SK-N-SH (cell line): ENCODE measurements around the gene EEF1AKMT1. TPM values are rescaled to one million over a fixed set of nuclear protein-coding genes. Genes with fewer than 3 reads are reported as not detected.

Experiments
- CTCF ChIA-PET: fragments of 300-600, 350-600 bp; formaldehyde crosslinking; extraction: SDS; loops from one replicate; lab custom pipeline; 2021; lab: Yijun Ruan, JAX
- POLR2A ChIA-PET: fragments of 350-600 bp; sonication (Branson Sonifier 250); formaldehyde crosslinking; extraction: SDS; loops from one replicate; lab custom pipeline; 2020; ENCODE audit warnings: antibody characterized with exemption, inconsistent platforms; lab: Yijun Ruan, JAX
- DNase-seq: peaks from one replicate; pipeline ENCODE4 v3.0.0; 2012
- H2AFZ ChIP-seq: fragments of 200-600 bp; sonication (generic); 2 replicates; pipeline ENCODE4 v1.8.1; 2016; ENCODE audit warnings: antibody characterized with exemption, mild to moderate bottlenecking, low read depth
- H3F3A ChIP-seq: fragments of 200-600 bp; sonication (generic); replicated peaks from 2 replicates; pipeline ENCODE3; 2016; ENCODE audit warnings: antibody characterized with exemption, mild to moderate bottlenecking; ENCODE audit not compliant: insufficient read depth
- H3K27ac ChIP-seq, 2 experiments: fragments of 200-500 bp in 1 of 2; fragments of 200-600 bp in 1 of 2; sonication (Bioruptor generic) in 1 of 2; sonication (generic), shearing (Covaris generic) in 1 of 2; 2 replicates each; pipeline versions ENCODE4 v1.5.1 to v1.6.1; 2014 to 2016; ENCODE audit warnings: low read depth in 2 of 2, inconsistent platforms in 1 of 2, low read length in 1 of 2, mild to moderate bottlenecking in 1 of 2, mixed read lengths in 1 of 2
- H3K27me3 ChIP-seq: fragments of 200-600 bp; sonication (generic), shearing (Covaris generic); 2 replicates; pipeline ENCODE4 v1.6.1; 2016; ENCODE audit warnings: mixed run types; ENCODE audit not compliant: insufficient read depth
- H3K36me3 ChIP-seq, 2 experiments: fragments of 200-500 bp in 1 of 2; fragments of 200-600 bp in 1 of 2; sonication (Bioruptor generic) in 1 of 2; sonication (generic) in 1 of 2; replicated peaks in 1 of 2; 2 replicates each; pipeline versions ENCODE3 to v1.5.1; 2014 to 2016; ENCODE audit warnings: low read length in 1 of 2, mild to moderate bottlenecking in 1 of 2; ENCODE audit not compliant: insufficient read depth in 2 of 2, control insufficient read depth in 1 of 2
- H3K4me1 ChIP-seq, 2 experiments: fragments of 200-500 bp in 1 of 2; fragments of 200-600 bp in 1 of 2; sonication (Bioruptor generic) in 1 of 2; sonication (generic), shearing (Covaris generic) in 1 of 2; 2 replicates each; pipeline versions ENCODE4 v1.5.1 to v1.6.1; 2014 to 2016; ENCODE audit warnings: low read depth in 1 of 2, low read length in 1 of 2, mixed run types in 1 of 2; ENCODE audit not compliant: insufficient read depth in 2 of 2, control insufficient read depth in 1 of 2
- H3K4me2 ChIP-seq: fragments of 200-600 bp; sonication (generic), shearing (Covaris generic); 2 replicates; pipeline ENCODE4 v1.6.1; 2017; ENCODE audit warnings: mixed run types
- H3K4me3 ChIP-seq, 2 experiments: fragments of 200-500 bp in 1 of 2; fragments of 200-600 bp in 1 of 2; sonication (Bioruptor generic) in 1 of 2; sonication (generic), shearing (Covaris generic) in 1 of 2; 2 replicates each; pipeline versions ENCODE4 v1.5.1 to v1.8.1; 2014 to 2016; ENCODE audit warnings: low read depth in 2 of 2, inconsistent platforms in 1 of 2, low read length in 1 of 2, mild to moderate bottlenecking in 1 of 2, mixed read lengths in 1 of 2, moderate library complexity in 1 of 2
- H3K79me2 ChIP-seq: fragments of 200-600 bp; sonication (generic); 2 replicates; pipeline ENCODE4 v1.8.1; 2017; ENCODE audit warnings: mild to moderate bottlenecking; ENCODE audit not compliant: insufficient read depth
- H3K9ac ChIP-seq: fragments of 200-600 bp; sonication (generic); 2 replicates; pipeline ENCODE4 v1.6.1; 2017; ENCODE audit warnings: mixed run types
- H3K9me2 ChIP-seq: fragments of 200-600 bp; sonication (generic); 2 replicates; pipeline ENCODE4 v1.6.1; 2017; ENCODE audit warnings: mixed run types
- H3K9me3 ChIP-seq: fragments of 200-600 bp; sonication (generic); 2 replicates; pipeline ENCODE4 v1.6.1; 2017; ENCODE audit warnings: mixed run types, mild to moderate bottlenecking, moderate library complexity
- H4K20me1 ChIP-seq: fragments of 200-600 bp; sonication (generic); 2 replicates; pipeline ENCODE4 v1.6.1; 2017; ENCODE audit warnings: mild to moderate bottlenecking, mixed run types; ENCODE audit not compliant: insufficient read depth
- EZH2phosphoT487 ChIP-seq: fragments of 200-600 bp; sonication (generic); IDR thresholded peaks from 2 replicates; pipeline ENCODE4 v1.6.1; 2017; ENCODE audit warnings: low read depth, mixed run types, mild to moderate bottlenecking, antibody characterized with exemption, moderate library complexity, borderline replicate concordance
- FOSL2 ChIP-seq: IDR thresholded peaks from 2 replicates; pipeline ENCODE4 v1.4.0; 2012; ENCODE audit warnings: low read depth, mild to moderate bottlenecking, moderate library complexity, borderline replicate concordance
- FOXJ3 ChIP-seq: sonication (generic); formaldehyde crosslinking; IDR thresholded peaks from 2 replicates; pipeline ENCODE4 v1.5.1; 2020; ENCODE audit warnings: mild to moderate bottlenecking, missing genetic modification reagents
- FOXM1 ChIP-seq: IDR thresholded peaks from 2 replicates; pipeline ENCODE4 v1.4.0; 2012; ENCODE audit warnings: low read depth, mild to moderate bottlenecking
- GATA2 ChIP-seq: sonication (generic); formaldehyde crosslinking; IDR thresholded peaks from 2 replicates; pipeline ENCODE4 v1.5.0; 2020; ENCODE audit warnings: mild to moderate bottlenecking, missing genetic modification reagents
- JUND ChIP-seq: IDR thresholded peaks from 2 replicates; pipeline ENCODE4 v1.4.0; 2012
- MEF2A ChIP-seq: IDR thresholded peaks from 2 replicates; pipeline ENCODE4 v1.4.0; 2012; ENCODE audit warnings: low read depth, borderline replicate concordance
- NFIC ChIP-seq: IDR thresholded peaks from 2 replicates; pipeline ENCODE4 v1.4.0; 2012; ENCODE audit warnings: borderline replicate concordance
- NRF1 ChIP-seq: IDR thresholded peaks from 2 replicates; pipeline ENCODE4 v1.6.1; 2012; ENCODE audit warnings: low read depth, mild to moderate bottlenecking, low read length
- RFX5 ChIP-seq: IDR thresholded peaks from 2 replicates; pipeline ENCODE4 v1.6.1; 2012; ENCODE audit warnings: mild to moderate bottlenecking, improper control_type of control experiment, low read length
- SIN3A ChIP-seq: IDR thresholded peaks from 2 replicates; pipeline ENCODE4 v1.6.1; 2012; ENCODE audit warnings: low read depth, mild to moderate bottlenecking, low read length, moderate library complexity, borderline replicate concordance
- TAF1 ChIP-seq: IDR thresholded peaks from 2 replicates; pipeline ENCODE4 v1.6.1; 2012; ENCODE audit warnings: low read depth, mild to moderate bottlenecking, low read length, moderate library complexity, borderline replicate concordance
- TEAD4 ChIP-seq: IDR thresholded peaks from 2 replicates; pipeline ENCODE4 v1.4.0; 2012; ENCODE audit warnings: mild to moderate bottlenecking, borderline replicate concordance; ENCODE audit not compliant: insufficient read depth
- WGBS: methylation state at CpG from one replicate; pipeline ENCODE4 v1.1.6; 2017; ENCODE audit warnings: low lambda C conversion rate; 5-methylcytosine and 5-hydroxymethylcytosine counted together
- polyA plus RNA-seq, 3 experiments: library from polyadenylated mRNA; depleted of rRNA; stranded (reverse); fragments of >200 nt; gene quantifications; 2 replicates each; pipeline ENCODE4 v1.2.3, GENCODE V29; 2012
- TF ChIP-seq, protein P1 (sequence below): IDR thresholded peaks from 2 replicates; pipeline ENCODE4 v1.6.1; 2012; ENCODE audit warnings: mild to moderate bottlenecking, low read depth, low read length, moderate library complexity
- TF ChIP-seq, protein P2 (sequence below): fragments of 150-350 bp; IDR thresholded peaks from 2 replicates; pipeline ENCODE4 v1.6.1; 2016; ENCODE audit warnings: mild to moderate bottlenecking, low read depth, low read length

The EEF1AKMT1 gene
- polyA plus RNA-seq, 1 of the 3 experiments (the other 2 are of a cell fraction), result 4.2 TPM

DNA sequence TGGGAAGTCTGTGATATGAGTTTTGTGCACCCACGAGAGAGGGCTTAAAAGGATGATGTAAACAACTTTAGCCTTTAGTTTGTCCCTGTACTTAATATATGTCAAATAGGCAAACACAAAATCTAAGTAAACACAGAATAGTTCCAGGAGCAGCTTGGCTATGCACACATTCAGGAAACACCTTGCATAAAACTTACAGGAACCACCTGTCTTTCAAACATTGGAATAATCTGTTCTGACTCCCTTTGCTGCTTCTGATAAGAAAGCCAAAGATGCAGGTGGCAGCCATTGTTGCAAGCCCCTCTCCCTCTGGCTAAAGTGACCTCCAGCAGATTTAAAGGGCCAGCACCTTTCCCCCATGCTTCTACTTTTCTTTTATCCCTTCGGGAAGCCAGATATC lies 4.7 kb downstream of the EEF1AKMT1 start:
- Histone ChIP-seq H3F3A (no peaks in the 10 kb centered on the region), H3K9me2 (no peaks in the 10 kb centered on the region), H3K4me3 (no peak overlapping the region), H3K9me3 (peaks cover 9% of the 10 kb centered on the region; the same call in 1 of the 2 replicates), H3K9ac (no peak overlapping the region), H3K27me3 (no peaks in the 10 kb centered on the region), H3K4me2 (no peak overlapping the region), H3K36me3 (peaks cover 0 to 26% of the 10 kb centered on the region in 2 experiments), H2AFZ (no peak overlapping the region), H3K27ac (no peak overlapping the region), H4K20me1 (no peaks in the 10 kb centered on the region), H3K79me2 (no peaks in the 10 kb centered on the region; the same call in none of the 2 replicates), H3K4me1 (peaks cover 0 to 9% of the 10 kb centered on the region in 2 experiments; a peak in 2 of 4 replicates)
- CTCF ChIA-PET, result interaction anchor here (2.5 kb wide), 1 partner anchor 60 kb away, joined by 8 read pairs; no protein-coding TSS in a partner anchor
- TF ChIP-seq, protein P1, sequence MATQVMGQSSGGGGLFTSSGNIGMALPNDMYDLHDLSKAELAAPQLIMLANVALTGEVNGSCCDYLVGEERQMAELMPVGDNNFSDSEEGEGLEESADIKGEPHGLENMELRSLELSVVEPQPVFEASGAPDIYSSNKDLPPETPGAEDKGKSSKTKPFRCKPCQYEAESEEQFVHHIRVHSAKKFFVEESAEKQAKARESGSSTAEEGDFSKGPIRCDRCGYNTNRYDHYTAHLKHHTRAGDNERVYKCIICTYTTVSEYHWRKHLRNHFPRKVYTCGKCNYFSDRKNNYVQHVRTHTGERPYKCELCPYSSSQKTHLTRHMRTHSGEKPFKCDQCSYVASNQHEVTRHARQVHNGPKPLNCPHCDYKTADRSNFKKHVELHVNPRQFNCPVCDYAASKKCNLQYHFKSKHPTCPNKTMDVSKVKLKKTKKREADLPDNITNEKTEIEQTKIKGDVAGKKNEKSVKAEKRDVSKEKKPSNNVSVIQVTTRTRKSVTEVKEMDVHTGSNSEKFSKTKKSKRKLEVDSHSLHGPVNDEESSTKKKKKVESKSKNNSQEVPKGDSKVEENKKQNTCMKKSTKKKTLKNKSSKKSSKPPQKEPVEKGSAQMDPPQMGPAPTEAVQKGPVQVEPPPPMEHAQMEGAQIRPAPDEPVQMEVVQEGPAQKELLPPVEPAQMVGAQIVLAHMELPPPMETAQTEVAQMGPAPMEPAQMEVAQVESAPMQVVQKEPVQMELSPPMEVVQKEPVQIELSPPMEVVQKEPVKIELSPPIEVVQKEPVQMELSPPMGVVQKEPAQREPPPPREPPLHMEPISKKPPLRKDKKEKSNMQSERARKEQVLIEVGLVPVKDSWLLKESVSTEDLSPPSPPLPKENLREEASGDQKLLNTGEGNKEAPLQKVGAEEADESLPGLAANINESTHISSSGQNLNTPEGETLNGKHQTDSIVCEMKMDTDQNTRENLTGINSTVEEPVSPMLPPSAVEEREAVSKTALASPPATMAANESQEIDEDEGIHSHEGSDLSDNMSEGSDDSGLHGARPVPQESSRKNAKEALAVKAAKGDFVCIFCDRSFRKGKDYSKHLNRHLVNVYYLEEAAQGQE, result no peak
- POLR2A ChIA-PET, result no interaction called here
- DNase-seq, result no peak
- 100% methylated on average over 2 of the region's 2 CpGs for WGBS

DNA sequence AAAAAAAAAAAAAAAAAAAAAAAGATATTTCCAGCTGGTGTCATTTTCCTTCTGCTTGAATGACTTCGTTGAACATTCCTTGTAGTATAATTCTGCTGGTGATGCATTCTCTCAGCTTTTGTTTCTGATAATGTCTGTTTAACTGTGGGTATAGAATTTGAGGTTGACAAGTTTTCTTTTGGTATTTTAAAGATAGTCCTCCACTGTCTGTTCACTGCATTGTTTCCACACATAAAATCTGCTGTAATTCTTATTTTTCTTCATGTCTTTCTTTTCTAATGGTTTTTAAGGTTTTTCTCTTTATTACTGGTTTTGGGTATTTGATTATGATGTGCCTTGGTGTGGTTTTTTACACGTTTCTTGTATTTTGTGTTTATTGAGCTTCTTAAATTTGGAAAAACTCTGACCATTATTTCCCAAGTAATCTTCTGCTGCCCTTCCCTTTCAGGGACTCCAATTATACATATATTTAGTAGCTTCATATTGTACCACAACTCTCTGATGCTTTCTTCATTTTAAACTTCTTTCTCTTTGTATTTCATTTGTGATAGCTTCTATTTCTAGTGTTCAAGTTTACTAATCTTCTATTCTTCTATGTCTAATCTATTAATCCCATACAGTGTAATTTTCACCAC lies 6.3 kb downstream of the EEF1AKMT1 start:
- Histone ChIP-seq H3K27me3 (no peaks in the 10 kb centered on the region), H3K79me2 (no peaks in the 10 kb centered on the region; the same call in 1 of the 2 replicates), H3K4me3 (no peak overlapping the region), H3K9me3 (peaks cover 9% of the 10 kb centered on the region; the same call in 1 of the 2 replicates), H3K4me1 (peaks cover 0 to 3% of the 10 kb centered on the region in 2 experiments; a peak in 1 of 4 replicates), H3K36me3 (peaks cover 0 to 26% of the 10 kb centered on the region in 2 experiments), H3K27ac (no peak overlapping the region), H3K4me2 (no peak overlapping the region), H3K9me2 (no peaks in the 10 kb centered on the region), H3F3A (no peaks in the 10 kb centered on the region), H2AFZ (no peak overlapping the region), H3K9ac (no peak overlapping the region), H4K20me1 (no peaks in the 10 kb centered on the region)
- CTCF ChIA-PET, result interaction anchor here (1.3 to 2.5 kb wide), 2 partner anchors 61 to 272 kb away, joined by 4 to 8 read pairs; no protein-coding TSS in a partner anchor
- 94% methylated on average over 2 of the region's 2 CpGs for WGBS
- POLR2A ChIA-PET, result no interaction called here
- TF ChIP-seq RFX5 (no peak), EZH2phosphoT487 (no peak), FOXM1 (no peak), TEAD4 (no peak), FOSL2 (no peak), TAF1 (no peak), MEF2A (no peak), NRF1 (no peak), GATA2 (CRISPR knock-in tag) (no peak), FOXJ3 (CRISPR knock-in tag) (no peak), NFIC (no peak), SIN3A (no peak), JUND (no peak)
- TF ChIP-seq, protein P1, result no peak
- TF ChIP-seq, protein P2, sequence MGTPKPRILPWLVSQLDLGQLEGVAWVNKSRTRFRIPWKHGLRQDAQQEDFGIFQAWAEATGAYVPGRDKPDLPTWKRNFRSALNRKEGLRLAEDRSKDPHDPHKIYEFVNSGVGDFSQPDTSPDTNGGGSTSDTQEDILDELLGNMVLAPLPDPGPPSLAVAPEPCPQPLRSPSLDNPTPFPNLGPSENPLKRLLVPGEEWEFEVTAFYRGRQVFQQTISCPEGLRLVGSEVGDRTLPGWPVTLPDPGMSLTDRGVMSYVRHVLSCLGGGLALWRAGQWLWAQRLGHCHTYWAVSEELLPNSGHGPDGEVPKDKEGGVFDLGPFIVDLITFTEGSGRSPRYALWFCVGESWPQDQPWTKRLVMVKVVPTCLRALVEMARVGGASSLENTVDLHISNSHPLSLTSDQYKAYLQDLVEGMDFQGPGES, result no peak
- DNase-seq, result no peak
